VCaP (cell line): ENCODE data around the gene BRI3.

Source experiments
- H3K27ac ChIP-seq: fragments of 450-650 bp; 2 replicates; pipeline ENCODE4 v1.5.1; 2017
- CTCF ChIP-seq: fragments of 450-650 bp; conservative IDR thresholded peaks from 2 replicates; pipeline ENCODE4 v1.5.1; 2017; ENCODE audit warnings: mild to moderate bottlenecking, moderate library complexity

The BRI3 gene

GRCh38 chr7:98295467-98296192 lies 14.1 kb downstream of the BRI3 start:
- TF ChIP-seq CTCF: no peak

GRCh38 chr7:98296833-98297232 lies 15.3 kb downstream of the BRI3 start:
- peak overlapping the region; percentile 64 for H3K27ac ChIP-seq
- no peak for TF ChIP-seq CTCF

More at GRCh38 chr7:98295467-98296192, 14.1 kb downstream of the BRI3 start:
- H3K27ac ChIP-seq: peak overlapping the region; percentile 64

GRCh38 chr7:98297626-98298286 lies 16.3 kb downstream of the BRI3 start:
- no peak for TF ChIP-seq CTCF
- H3K27ac ChIP-seq: peak overlapping the region; percentile 64

GRCh38 chr7:98300595-98301372 lies 19.3 kb downstream of the BRI3 start:
- H3K27ac ChIP-seq: no peak overlapping the region
- TF ChIP-seq CTCF: no peak

- no peak for TF ChIP-seq CTCF
- no peak overlapping the region for H3K27ac ChIP-seq
These were observed 20.4 kb downstream of the BRI3 start for GRCh38 chr7:98301693-98302470.

- no peak for TF ChIP-seq CTCF
- H3K27ac ChIP-seq: peak overlapping the region; percentile 36
These were observed 21.8 kb downstream of the BRI3 start for GRCh38 chr7:98303176-98303865.
